WERI-Rb-1 (cell line): ENCODE data around the gene BMAL1.

Source experiments
- DNase-seq: peaks from one replicate; pipeline ENCODE4 v3.0.0-alpha.2; 2020
- H3K27ac ChIP-seq: fragments of 250-450 bp; sonication (Bioruptor Pico); 2 replicates; pipeline ENCODE4 v1.5.1; 2020; ENCODE audit warnings: mild to moderate bottlenecking, moderate library complexity
- H3K27me3 ChIP-seq: fragments of 250-450 bp; sonication (Bioruptor Pico); 2 replicates; pipeline ENCODE4 v1.5.1; 2021; ENCODE audit warnings: mild to moderate bottlenecking, low read depth, moderate library complexity; ENCODE audit not compliant: insufficient read depth, severe bottlenecking
- H3K36me3 ChIP-seq: fragments of 250-450 bp; sonication (Bioruptor Pico); 2 replicates; pipeline ENCODE4 v1.5.1; 2020; ENCODE audit warnings: mild to moderate bottlenecking, moderate library complexity
- H3K4me3 ChIP-seq: 2 replicates; pipeline ENCODE4 v1.5.1; 2011; ENCODE audit warnings: low read depth, mild to moderate bottlenecking, control low read depth, low read length
- H3K9me3 ChIP-seq: fragments of 250-450 bp; sonication (Bioruptor Pico); 2 replicates; pipeline ENCODE4 v1.5.1; 2021; ENCODE audit warnings: mild to moderate bottlenecking, moderate library complexity; ENCODE audit not compliant: severe bottlenecking
- CTCF ChIP-seq: IDR thresholded peaks from 2 replicates; pipeline ENCODE4 v1.5.1; 2011; ENCODE audit warnings: low read depth, mild to moderate bottlenecking, control low read depth, inconsistent platforms, low read length

BMAL1 gene

GRCh38 chr11:13298765-13299164, 21.2 kb downstream of the BMAL1 start:
- Histone ChIP-seq H3K36me3 (no peaks in the 10 kb centered on the region), H3K27ac (no peak overlapping the region), H3K9me3 (no peaks in the 10 kb centered on the region), H3K27me3 (no peaks in the 10 kb centered on the region), H3K4me3 (no peak overlapping the region)
- no peak for DNase-seq
- no peak for TF ChIP-seq CTCF

GRCh38 chr11:13301522-13301921, 23.9 kb downstream of the BMAL1 start:
- no peak for TF ChIP-seq CTCF
- H3K4me3 ChIP-seq: no peak overlapping the region
- H3K36me3 ChIP-seq: no peaks in the 10 kb centered on the region
- H3K27me3 ChIP-seq: no peaks in the 10 kb centered on the region
- H3K27ac ChIP-seq: no peak overlapping the region
- no peaks in the 10 kb centered on the region for H3K9me3 ChIP-seq
- no peak for DNase-seq

GRCh38 chr11:13302420-13302958, 24.9 kb downstream of the BMAL1 start:
- Histone ChIP-seq H3K27me3 (no peaks in the 10 kb centered on the region), H3K27ac (no peak overlapping the region), H3K36me3 (no peaks in the 10 kb centered on the region), H3K9me3 (no peaks in the 10 kb centered on the region), H3K4me3 (no peak overlapping the region)
- TF ChIP-seq CTCF: no peak
- DNase-seq: no peak

GRCh38 chr11:13303668-13304649, 26.4 kb downstream of the BMAL1 start:
- H3K9me3 ChIP-seq: no peaks in the 10 kb centered on the region
- H3K4me3 ChIP-seq: no peak overlapping the region
- H3K27me3 ChIP-seq: no peaks in the 10 kb centered on the region
- TF ChIP-seq CTCF: no peak
- DNase-seq: no peak
- no peak overlapping the region for H3K27ac ChIP-seq
- H3K36me3 ChIP-seq: no peaks in the 10 kb centered on the region

GRCh38 chr11:13304655-13305335, 27.2 kb downstream of the BMAL1 start:
- H3K4me3 ChIP-seq: no peak overlapping the region
- TF ChIP-seq CTCF: no peak
- H3K9me3 ChIP-seq: no peaks in the 10 kb centered on the region
- H3K27me3 ChIP-seq: no peaks in the 10 kb centered on the region
- no peak overlapping the region for H3K27ac ChIP-seq
- DNase-seq: no peak
- no peaks in the 10 kb centered on the region for H3K36me3 ChIP-seq
